SK-N-DZ (cell line): Measurements from ENCODE around the gene CALML6.
"Not testable (repeated sequence)": the region's sequence is repeated elsewhere in the genome, so short reads cannot be mapped to it uniquely, and the experiment has no call there.

Experiments used
- DNase-seq: peaks from one replicate; pipeline ENCODE4 v3.0.0-alpha.2; 2015; ENCODE audit warnings: low spot score

Gene CALML6

DNA sequence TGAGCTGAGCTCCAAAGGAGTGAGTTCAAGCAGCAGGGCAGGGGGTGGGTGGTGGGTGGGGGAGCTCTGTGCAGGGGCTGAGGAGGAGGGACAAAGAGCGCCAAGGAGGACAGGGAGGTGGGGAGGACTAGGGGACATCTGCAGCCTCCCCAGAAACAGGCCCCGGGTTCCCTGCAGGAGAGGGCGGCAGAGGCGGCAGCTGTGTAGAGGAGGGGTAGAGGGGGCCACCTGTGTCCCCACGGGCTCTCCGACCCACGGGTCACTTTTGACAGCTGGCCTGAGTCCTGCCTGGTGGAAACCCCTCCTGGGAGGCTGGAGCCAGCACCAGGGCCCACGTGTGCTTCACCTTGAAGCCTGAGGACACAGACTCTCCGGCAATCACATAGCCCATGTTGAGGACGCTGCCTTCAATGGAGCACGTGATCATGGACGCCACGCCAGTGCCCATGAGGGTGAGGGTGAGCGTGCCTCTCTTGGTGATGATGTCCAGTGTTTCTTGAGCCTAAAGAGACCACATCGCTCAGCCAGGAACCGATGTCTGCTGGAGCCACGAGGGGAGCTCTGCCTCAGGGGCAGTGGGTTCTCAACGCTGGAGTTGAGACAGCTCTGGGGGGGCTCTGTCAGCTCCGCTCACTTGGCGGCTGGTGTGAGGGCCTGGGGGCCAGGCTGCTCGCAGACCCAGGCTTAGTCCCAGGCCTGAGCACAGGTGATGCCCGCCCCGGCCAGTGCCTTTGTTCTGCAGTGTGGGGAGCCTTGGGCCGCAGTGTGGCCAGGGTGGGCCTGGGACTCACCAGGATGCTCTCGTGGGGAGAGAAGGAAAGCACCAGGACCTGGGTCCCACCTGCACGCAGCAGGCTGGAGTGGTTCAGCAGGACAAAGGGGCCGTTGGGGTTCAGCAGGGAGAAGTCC is 10.6 kb downstream of the CALML6 start:
- no peak for DNase-seq

DNA sequence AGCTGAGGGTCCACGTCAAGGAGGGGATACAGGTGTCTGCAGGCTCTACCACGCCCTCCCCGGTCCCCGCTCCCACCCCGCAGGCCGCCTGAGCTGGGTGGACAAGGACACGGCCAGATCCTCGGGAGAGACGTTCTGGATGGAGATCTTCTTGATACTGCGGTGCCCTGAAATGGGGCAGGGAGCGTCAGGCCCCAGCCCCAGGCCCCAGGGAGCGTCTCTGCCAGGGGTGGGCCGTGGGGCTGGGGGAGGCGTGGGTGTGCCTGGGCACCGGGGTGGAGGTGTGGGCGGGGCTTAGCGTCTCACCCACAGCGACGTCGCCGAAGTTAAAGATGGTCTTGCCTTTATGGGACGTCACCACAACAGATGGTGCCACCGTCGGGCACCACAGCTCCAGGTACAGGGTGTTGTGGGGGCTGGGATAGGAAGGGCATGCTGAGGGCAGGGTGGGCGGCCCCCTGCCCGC is 11.3 kb downstream of the CALML6 start:
- DNase-seq, result no peak

DNA sequence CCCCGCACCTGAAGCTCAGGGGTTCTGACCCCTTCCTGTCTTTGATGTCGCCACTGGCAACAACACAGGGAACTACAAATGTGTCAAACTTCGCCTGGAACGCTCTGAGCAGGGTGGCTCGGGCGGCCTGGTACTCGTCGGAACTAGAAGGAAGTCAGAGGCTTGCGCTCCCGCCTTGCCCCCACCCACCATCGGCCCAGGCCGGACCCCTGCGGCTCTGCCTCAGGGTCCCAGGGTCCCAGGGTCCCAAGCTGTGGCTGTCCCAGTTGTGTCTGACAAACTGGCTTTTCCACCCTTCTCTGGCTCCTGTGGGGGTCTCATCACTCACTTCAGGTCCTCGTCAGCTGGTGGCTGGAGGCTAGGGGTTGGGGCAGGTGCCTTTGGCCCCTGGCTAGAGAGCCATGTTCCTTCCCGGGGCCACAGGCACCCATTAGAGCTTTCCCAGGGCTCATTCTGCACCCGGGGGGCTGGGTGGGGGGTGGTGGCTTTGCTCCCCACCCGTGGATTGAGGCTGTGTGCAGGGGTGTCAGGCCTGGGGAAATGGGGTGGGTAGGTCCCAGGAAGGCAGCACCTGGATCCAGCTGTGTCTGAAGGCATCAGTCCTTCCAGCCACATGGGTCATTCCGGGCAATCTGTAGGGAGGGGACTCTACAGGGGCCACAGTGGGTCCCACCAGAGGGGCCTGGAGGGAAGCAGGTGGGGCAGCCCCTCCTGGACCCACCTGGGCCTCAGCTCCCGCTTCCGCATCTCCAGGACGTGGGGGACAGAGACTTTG is 12.0 kb downstream of the CALML6 start:
- DNase-seq, result no peak

DNA sequence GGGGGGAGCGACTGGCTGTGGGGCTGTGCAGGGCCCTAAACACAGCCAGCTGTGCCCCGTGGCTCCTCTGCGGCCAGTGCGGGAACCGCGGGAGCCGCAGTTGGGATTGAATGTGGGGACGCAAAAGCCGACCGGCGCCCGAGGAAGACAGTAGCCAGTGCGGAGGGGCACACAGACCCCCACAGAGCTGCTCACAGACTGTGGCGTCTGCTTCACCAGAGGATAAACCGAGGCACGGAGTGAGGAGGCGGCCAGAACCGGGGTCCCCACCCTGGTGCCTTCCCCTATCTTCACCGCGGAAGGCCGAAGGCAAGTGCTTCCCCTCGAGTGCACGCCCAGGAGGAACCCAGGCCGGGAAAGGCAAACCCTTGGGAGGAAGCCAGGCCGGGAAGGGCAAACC is 12.7 kb downstream of the CALML6 start:
- DNase-seq, result no peak

DNA sequence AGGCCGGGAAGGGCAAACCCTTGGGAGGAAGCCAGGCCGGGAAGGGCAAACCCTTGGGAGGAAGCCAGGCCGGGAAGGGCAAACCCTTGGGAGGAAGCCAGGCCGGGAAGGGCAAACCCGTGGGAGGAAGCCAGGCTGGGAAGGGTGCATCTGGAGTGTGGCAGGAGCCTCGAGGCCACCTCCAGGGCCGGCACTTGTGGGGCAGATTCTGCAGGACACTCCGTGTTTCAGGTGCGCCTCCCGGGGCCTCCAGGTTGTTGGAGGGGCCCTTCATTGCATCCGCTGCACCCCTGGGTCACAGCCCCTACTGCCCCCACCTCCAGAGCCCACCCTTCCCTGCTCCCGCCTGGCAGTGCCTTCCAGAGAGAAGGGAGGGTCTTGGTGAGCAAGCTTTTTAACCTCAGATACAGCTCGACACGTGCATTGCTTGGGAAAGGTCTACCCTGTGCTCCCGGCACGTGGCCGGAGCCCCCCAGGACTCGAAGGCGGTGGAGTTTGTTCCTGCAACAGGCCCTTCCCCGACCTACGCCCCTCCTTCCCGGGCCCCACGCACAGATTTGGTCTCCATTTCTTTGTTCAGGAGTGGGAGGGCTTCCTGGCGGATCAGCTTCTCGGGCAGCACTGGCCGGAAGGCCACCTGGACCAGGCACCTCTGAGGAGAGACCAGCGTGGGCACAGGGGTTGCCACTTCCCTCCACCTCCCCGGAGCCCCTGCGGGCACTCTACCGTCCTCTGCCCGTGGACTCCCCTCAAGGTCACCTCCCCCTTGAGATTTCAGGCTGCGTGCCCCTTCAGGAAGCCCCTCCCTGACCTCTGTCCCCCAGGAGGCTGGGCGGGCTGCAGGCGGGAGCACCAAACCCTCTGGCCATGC is 13.4 kb downstream of the CALML6 start:
- DNase-seq, result no peak

DNA sequence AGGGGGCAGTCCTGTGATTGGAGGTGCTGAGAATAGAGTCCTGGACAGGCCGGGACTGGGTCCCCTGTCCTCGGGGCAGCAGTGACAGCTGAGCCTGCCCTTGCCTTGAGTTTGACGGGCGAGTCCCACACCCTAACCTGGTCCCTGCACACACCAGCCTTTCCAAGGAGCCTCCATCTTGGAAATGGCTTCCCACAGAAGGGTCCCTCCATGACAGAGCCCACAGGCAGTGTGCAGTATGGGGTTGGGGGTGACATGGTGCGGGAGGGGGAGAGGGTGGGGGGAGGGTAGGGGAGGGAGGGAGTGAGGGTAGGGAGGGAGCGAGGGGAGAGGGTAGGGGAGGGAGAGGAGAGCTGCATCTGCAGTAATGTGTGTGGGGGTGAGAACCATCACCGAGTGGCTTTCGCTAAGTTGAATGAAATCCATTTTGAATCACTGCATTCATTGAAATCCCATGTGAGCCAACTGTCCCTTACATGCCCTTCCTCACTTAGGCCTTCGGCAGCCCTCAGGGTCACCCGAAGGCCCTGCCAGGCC is 14.1 kb downstream of the CALML6 start:
- no peak for DNase-seq

DNA sequence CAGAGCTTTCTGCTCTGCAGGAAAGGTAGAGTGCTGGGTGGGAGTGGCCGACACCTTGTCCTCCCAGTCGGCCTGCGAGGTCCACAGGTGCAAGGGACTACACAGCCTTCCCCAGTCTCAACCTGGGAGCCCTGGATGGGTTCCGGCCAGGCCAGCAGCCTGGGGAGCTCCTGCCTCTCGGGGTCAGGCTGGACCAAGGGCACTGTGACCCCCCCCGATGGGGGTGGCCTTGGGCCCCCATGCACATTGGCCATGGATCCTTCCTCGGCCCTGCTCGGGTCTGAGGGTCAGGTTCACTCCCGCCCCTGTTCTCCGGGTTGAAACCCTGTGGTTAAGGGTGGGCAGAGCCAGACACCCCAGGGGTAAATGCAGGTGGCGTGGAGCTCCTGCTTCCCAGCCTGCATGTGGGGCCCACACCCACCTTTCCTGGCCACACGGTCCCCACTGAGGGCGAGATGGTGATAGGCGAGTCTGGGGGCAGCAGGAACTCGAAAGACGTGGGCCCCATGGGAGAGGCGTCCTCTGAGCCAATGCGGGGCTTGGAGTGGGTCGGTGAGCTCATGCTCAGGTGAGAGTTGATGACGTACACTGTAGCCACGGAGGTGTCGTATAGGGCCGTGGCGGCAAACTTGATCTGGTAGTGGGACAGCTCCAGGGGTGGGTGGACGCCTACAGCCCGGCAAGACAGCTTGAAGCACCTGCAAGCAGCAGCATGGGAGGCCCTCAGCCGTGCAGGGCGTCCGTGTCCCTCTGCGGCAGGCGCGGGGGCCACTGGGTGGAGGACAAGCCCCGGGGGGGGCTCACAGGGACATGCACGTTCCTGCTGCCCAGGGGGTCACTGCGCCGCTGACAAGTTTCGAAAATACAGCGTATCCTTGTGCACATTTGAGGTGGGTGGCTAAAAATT is 14.8 kb downstream of the CALML6 start:
- no peak for DNase-seq

DNA sequence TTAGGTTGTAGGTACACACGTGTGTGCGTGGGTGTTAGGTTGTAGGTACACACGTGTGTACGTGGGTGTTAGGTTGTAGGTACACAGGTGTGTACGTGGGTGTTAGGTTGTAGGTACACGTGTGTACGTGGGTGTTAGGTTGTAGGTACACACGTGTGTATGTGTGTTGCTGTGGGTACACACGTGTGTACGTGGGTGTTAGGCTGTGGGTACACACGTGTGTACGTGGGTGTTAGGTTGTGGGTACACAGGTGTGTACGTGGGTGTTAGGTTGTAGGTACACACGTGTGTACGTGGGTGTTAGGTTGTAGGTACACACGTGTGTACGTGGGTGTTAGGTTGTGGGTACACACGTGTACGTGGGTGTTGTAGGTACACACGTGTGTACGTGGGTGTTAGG is 19.8 kb downstream of the CALML6 start:
- DNase-seq, result not testable (repeated sequence)

DNA sequence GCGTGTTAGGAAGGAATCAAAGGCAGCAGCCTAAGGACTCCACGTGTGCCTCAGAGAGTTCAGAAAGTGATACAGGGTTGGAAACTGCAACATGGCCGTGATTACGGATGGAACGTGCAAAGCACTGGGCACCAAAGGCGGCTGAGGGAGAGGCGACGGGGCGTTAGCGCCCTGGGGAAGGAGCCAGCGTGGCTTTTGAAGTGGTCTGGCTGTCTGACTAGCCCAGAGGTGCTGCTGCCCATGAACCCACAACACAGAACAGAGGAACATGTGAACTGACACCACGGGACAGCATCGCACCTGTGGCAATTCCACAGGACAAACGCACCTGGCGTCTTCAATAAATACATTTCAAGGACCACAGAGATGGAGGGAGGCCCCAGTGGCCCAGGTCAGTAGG is 22.0 kb downstream of the CALML6 start:
- DNase-seq, result no peak

DNA sequence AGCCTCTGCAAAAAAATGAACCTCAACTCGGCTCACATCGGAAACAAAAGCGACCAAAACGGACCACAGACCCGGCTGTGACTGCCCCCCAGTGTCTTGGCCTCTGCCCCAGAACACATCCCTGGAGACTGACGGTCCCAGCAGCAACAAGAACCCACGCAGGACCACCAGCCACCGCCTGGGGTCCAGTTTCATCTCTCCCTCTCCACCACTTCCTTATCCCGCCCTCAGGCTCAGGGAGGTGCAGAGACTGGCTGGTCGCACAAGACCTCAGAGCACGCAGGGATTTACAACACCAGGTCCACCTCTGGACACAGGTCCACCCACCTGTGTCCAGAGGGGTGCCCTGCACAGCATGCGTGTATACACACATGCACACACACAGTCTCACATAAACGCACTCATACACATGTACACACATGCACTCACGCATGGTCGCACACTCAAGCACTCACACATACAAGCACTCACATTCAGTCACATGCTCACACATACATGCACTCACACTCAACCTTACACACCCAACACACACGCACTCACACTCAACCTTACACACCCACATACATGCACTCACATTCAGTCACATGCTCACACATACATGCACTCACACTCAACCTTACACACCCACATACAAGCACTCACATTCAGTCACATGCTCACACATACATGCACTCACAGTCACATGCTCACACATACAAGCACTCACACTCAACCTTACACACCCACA is 22.7 kb downstream of the CALML6 start:
- no peak for DNase-seq

DNA sequence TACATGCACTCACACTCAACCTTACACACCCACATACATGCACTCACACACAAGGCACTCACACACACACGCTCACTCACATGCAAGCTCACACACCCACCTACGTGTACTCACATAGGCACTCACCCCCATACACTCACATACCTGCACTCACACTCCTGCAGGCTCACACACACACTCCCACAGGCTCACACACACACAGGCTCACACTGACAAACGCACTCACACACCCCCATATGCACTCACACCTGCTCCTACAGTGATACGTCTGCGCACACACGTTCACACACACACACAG is 23.2 kb downstream of the CALML6 start:
- DNase-seq, result no peak

DNA sequence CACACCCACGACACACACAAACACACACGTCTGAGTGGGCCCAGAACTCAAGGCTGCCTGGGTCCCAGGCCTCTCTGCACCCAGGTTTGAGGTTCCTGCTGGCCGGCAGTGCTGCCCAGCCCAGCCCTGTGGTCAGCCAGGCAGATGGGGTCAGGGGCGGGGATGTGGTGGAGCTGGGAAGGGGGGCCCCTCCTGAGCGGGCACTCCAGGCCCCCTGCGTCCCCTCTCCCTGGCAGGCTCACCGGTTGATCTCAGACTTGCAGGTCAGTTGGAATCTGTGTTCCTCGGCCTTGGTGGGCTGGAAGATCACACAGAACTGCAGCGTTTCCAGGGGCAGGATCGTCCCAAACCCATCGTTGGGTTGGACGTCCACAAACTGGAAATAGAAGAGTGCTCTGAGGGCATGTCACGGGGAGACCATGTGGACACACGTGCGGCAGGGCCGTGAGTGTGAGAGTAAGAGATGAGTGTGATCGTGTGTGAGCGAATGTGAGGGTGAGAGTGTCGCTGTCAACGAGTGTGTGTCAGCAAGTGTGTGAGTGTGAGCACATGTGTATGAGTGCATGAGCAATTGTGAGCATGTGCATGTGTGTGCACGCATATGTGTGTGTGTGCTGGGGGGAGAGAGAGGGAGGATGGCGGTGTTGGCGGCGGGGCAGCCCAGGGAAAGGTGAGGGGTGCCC is 23.7 kb downstream of the CALML6 start:
- DNase-seq, result no peak

DNA sequence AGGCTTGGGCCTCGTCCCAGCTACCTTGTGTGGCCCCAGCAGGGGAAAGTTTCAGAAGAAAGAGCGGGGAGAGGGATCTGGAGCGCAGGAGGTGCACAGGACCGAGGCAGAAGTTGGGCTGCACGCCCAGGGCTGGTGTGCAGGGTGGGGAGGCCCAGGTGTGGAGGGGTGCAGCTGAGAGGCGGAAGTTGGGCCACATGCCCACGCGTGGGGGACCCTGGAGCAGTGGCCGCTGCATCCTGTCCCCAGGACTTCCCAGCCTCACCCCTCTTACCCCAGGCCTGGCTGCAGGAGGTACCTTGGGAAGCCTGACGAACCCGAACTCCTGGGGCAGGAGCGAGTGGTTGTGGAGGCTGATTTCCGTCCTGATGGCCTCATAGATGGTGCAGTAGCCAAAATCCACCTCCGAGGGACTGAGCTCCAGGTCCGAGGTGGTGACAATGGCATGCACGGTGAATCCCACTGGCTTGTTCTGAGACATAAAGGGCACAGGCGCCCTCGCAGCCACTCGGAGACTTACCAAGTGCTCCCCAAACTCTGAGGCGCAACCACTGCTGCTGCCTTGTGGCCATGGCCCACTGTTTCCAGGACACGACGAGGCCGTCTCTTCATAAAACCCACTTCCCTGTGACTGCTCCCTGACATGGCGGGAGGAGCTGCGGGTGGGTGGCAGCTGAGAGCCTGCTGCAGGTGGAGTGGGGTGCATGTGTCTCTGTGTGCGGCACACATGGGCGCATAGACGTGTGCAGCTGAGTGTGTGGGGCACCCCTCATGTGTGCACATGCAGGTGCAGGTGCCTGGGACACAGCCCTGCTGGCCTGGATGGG is 24.4 kb downstream of the CALML6 start:
- no peak for DNase-seq

DNA sequence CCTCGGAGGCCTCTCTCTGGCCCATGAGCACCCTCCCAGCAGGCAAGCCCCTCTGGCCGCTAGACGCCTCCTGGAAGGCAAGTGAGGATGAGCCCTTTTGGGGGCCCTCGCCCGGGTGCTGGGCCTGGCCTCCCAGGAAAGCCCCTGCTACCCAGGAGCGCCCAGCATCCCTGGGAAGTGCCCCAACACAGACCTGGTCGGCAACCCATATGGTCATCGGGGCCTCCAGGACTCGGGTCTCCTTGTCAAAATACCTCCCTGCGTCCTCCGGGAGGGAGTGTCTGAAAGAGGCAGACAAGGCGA is 25.0 kb downstream of the CALML6 start:
- DNase-seq, result no peak

DNA sequence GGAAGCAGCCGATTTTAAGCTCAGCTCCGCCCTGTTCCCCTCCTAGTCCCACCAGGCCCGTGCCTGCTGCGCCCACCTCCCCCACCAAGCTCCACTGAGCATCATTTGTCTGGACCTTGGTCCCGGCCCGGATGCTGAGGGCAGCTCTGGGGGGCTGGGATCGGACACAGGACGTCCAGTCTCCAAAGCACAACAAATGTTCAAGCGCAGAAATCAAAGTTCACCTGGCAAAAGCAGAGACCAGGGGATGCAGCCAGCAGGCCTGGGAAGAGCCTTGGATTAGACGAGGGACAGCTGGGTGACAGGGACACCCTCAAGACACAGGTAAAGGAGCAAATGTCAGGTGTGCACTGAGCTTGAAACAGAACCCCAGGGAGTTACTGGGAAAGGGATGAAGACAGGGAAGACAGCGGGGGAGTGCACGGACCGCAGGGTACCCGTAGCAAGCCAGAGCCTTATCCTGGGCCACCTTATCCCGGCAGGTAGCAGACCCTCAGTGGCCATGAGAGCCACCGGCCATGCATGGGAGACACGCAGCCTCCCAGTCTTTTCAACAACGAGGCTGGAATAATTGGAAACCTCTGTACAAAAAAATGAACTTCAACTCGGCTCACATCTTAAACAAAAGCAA is 26.3 kb downstream of the CALML6 start:
- no peak for DNase-seq

DNA sequence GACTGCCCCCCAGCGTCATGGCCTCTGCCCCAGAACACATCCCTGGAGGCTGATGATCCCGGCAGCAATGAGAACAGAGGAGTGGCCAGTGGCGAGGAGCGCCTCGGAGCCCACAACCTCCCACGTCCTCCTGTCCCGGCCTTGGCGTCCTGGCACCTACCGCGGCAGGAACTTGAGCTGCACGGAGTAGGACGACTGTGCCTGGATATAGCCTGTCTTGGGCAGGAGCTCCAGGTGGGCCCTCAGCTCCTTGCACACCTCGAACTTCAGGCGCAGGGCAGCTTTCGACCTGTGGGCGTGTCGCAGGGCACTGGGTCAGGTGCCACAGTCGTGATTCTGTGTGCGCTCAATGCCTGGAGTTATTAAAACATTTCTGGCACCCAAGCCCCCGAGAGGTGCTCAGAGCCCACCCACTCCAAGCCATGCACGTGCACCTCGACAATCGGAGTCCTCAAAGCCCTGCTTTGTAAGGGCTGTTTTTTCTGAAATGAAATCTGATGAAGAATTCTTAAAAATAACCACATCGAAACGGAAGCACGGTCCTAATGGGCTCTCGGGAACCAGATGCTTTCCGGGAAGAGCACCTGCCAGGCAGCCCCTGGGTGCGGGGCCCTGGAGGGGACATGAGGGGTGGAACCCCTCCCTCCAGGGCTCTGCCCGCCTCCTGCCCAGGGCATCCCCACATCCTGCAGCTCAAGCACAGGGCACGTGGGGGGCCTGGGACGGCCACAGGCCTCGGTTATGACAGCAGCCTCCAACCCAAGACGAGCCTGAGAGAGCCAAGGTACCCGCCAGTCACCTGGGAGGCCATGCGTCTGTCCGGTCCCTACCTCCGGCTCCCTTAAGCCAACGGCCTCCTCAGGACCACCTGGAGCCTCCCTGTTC is 27.1 kb downstream of the CALML6 start:
- no peak for DNase-seq
